Measurements from ENCODE around the gene EXOC3L1.

Gene EXOC3L1

DNA sequence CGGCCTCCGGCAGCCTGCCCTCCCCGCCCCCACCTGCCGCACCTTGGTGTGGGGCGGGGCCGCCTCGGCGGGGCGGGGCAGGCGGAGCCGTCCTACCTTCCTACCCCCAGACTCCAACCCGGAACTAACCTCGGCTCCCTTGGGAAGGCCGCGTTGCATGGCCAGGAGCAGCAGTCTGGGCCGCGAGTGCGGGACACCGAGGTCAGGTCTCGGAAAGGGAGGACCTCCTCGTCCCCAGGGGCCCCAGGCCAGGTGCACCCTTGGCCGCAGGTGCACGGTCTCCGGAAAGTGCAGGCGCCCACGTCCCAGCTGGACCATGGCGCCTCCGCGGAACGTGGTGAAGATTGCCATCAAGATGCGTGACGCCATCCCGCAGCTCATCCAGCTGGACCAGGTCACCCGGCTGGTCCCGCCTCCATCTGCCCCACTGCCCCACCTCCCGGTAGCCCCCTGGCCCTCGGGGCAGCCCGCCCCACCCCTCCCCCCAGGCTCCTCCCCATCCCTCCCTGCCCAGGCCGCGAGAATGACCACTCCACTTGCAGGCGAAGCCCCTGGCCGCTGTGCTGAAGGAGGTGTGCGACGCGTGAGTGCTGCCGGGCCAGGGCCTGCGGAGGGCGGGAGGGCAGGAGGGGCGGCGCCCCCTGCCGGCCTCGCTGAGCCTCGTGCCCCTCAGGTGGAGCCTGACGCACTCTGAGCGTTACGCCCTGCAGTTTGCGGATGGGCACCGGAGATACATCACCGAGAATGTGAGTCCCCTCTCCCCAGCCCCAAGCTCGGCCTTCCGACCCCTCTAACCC is 9.3 kb upstream of the EXOC3L1 start, which contains the start of gene ELMO3:
TSS of gene ELMO3 (plus strand) at position 121 of the 797 bp plus-strand sequence. CDS start at position 317, 196 bp downstream.
- no peak for DNase-seq (ENCODE audit: low read depth)

DNA sequence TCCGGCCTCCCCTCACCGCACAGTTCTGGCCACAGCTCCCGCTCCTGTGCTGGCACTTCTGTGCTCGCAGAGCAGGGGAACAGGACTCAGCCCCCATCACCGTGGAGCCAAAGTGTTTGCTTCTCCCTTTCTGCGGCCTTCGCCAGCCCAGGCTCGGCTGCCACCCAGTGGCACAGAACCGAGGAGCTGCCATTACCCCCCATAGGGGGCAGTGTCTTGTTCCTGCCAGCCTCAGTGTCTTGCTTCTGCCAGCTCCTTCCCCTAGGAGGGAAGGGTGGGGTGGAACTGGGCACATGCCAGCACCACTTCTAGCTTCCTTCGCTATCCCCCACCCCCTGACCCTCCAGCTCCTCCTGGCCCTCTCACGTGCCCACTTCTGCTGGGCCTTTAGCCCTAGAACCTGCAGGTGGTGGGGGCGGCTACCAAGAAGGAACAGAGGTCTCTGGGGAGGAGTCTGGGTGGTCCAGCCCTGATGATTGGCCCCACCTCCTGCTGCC is 8.3 kb upstream of the EXOC3L1 start:
- no peak for DNase-seq (ENCODE audit: low read depth)

DNA sequence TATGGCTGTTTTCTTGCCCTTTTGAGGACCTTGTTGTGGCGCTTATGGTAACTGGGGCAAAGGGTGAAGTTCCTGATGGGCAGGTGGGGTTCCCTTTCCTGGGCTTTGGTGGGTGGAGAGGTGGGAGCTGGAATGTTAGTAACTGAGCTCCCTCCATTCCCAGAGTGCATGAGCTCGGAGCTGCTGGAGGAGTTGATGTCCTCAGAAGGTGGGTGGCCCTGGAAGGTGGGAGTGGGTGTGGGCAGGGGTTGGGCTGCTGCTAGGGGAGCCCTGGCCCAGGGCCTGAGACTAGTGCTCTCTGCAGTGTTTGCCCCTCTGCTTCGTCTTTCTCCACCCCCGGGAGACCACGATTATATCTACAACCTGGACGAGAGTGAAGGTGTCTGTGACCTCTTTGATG is 7.8 kb upstream of the EXOC3L1 start:
- no peak for DNase-seq (ENCODE audit: low read depth)

DNA sequence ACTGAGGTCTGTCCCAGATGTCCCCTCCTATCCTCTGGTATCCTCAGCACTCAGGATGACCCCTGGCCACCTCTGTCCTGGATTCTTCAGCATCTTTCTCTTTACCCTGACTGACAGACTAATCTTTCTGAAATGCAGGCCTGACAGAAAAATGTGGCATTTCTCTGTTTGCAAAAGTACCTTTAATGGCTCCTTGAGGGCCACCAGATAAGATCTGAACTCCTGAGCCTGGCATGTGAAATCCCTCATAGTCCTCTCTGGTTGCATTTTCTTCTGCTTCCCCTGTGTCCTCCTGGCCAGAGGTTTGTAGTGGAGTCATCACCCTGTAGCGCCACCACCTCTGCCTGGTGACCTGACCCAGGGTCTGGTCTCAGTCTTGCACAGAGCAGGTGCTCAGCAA is 6.9 kb upstream of the EXOC3L1 start:
- no peak for DNase-seq (ENCODE audit: low read depth)

DNA sequence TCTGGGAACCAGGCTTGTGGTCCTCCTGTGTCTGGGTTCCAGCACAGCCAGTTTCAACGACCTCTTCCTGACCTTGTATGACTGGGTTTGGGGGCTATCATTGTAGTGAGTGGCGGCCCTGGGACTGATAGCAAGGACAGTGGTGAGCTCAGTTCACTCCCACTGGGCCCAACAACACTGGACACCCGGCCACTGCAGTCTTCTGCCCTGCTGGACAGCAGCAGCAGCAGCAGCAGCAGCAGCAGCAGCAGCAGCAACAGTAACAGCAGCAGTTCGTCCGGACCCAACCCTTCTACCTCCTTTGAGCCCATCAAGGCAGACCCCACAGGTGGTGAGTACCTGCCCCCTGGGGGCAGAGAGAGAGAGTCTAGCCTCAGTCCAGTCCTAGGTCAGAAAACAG is 5.7 kb upstream of the EXOC3L1 start:
- DNase-seq (ENCODE audit: low read depth): no peak

DNA sequence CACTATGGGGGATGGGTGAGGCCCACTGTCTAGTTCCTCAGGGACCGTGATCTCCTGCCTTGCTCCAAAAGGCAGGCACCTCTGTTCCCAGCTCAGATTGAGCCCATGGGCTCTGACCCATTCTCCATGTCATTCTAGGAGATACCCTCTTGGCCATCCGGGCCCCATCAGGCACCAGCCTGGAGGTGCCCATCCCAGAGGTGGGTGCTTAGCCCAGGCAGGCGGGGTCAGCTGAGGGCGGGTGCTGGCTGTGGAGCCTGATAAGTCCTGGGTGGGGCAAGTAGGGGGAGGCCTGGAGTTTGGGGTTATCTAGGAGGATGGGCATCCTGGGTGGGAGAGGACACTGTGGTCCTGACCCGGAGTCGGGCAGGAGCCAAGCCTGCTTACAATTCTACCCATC is 4.3 kb upstream of the EXOC3L1 start:
- no peak for DNase-seq (ENCODE audit: low read depth)

DNA sequence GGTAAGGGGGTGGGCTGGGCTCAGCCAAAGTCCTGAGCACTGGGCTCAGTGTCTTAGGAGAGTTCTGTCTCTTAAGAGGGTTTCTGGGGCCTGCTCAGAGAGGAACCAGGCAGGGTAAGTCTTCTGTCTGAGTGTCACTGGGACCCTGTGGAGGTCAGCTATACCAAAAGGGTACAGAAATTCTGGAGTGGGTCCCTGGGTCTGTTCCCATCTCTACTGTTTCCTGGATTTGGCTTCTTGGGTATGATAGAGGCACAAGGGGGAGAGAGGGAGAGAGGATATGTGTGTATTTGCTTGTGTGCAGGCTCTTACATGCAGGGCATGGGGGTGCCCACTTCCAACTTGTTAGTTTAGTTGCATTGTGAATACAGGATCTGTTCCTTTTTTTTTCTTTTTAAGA is 3.6 kb upstream of the EXOC3L1 start:
- no peak for DNase-seq (ENCODE audit: low read depth)

DNA sequence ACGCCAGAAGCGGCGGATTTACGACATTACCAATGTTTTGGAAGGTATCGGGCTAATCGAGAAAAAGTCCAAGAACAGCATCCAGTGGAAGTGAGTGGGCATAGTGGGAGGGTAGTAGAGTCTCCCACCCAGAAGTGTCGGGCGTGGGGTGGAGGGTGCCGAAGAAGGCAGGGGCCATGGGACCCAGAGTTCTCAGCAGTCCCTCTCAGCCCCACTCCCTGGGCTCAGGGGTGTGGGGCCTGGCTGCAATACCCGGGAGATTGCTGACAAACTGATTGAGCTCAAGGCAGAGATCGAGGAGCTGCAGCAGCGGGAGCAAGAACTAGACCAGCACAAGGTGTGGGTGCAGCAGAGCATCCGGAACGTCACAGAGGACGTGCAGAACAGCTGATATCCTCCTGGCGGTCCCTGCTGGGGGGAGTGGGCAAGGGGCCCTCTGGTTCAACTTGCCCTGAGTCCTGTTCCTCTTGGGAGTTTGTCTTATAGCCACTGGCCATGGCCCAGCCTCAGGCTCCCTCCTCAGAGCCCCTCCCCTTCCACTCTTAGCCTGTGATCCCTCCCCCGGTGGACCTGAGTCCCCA is 2.9 kb upstream of the EXOC3L1 start:
- no peak for DNase-seq (ENCODE audit: low read depth)

DNA sequence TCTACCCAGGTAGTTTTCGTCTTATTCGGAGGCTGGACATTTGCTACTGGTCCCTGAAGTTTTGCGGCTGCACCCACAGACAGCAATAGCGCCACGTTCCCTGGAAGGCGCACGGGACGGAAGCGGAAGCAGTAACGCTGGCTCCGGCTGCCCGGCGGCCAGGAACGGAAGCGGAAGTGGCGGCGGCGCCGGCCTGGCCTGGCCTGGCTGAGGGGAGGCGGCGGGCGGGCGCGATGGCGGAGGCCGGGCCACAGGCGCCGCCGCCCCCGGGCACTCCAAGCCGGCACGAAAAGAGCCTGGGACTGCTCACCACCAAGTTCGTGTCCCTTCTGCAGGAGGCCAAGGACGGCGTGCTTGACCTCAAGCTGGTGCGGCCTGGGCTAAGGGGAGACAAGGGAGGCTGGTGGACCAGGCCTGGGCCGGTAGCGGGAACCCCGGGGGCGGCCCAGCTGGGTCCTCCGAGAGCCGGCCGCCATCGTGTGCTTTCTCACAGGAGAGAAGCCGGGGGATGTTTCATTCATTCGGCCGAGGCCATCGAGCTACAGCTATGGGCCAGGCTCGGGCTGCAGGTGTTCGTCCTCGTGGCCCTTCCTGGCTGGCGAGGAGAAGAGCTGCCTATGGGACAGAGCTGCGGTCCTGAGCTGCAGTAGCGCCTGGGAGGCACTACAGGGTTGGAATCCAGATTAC is 2.2 kb upstream of the EXOC3L1 start, which contains the start of gene E2F4:
TSS of gene E2F4 (plus strand) at position 161 of the 687 bp plus-strand sequence. CDS start at position 234, 73 bp downstream.
- DNase-seq (ENCODE audit: low read depth): peak; percentile 82

DNA sequence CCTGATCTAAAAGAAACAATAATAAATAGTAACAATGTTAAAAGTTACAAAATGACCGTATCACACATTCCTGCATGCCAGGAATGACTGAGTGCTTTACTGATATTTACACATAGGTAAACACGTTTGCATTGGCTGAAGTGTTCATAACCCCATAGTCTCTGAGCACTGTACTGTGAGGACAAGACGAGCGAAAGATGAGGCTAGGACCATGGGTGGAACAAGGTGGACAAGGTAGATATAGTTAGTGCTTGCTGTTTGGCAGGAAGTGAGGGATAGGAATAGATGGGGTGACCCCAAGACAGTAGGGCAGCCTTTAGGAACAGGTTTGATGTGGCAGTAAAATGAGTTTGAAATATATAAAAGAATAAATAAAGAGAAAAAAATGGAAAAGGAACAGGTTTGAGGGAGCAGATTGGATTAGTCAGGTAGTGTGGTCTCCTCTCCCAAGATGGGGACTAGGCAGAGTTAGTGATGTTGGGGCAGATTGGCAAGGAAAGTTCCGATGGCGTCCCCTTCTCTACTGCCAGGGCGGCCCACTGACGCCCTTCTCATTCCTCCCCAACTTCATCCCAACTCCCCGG is 1.6 kb upstream of the EXOC3L1 start:
- DNase-seq (ENCODE audit: low read depth): no peak

DNA sequence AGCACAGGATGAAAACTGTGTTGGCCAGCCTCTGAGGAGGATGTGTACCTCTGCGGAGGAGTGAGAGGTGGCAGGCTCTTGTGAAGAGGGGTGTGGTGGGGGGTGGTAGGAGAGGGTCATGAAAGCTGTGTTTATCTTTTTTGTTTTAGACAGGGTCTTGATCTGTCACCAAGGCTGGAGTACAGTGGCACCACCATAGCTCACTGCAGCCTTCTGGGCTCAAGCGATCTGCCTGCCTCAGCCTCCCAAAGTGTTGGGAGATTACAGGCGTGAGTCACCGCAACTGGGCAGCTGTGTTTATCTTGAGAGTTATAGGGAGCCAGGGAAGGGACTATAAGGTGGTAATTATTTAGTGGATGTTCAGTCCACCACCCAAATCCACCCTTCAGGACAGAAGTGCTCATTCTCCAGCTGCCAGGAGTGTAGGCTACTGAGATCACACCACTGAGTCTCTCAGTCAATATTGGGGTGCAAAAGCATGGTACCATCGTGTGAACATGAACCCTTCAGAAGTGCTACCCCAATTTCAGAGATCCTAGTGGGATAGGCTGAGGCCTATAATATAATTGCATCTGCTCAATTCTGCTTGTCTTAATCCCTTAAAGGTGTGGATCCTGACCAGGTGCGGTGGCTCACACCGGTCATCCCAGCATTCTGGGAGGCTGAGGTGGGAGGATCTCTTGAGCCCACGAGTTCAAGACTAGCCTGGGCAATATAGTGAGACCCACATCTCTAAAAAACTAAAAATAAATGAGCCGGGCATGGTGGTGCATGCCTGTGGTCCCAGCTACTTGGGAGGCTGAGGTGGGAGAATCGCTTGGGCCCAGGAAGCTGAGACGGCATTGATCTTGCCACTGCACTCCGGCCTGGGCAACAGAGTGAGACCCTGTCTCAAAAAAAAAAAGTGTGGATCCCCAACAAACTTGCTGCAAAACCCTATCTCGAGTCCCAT is 788 bp upstream of the EXOC3L1 start:
- DNase-seq (ENCODE audit: low read depth): no peak

DNA sequence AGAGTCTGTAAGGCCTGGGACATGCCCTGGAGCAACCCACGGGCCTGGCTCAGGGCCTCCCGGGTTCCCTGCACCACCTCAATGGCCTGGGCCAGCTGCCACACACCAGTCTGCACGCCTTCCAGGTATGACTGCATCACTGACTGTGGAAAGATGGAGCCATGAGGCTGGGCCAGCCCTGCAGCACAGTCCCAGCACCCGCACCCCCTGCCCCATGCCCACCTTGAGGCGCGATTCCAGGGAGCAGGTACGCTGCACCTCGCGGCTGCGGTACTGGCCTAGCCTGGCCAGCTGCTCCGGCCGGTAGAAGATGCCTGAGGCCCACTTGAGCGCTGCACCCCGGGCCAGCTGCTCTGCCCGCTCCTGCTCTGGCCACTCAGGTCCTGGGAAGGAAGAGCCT is 1.1 kb downstream of the EXOC3L1 start:
- DNase-seq (ENCODE audit: low read depth): no peak

DNA sequence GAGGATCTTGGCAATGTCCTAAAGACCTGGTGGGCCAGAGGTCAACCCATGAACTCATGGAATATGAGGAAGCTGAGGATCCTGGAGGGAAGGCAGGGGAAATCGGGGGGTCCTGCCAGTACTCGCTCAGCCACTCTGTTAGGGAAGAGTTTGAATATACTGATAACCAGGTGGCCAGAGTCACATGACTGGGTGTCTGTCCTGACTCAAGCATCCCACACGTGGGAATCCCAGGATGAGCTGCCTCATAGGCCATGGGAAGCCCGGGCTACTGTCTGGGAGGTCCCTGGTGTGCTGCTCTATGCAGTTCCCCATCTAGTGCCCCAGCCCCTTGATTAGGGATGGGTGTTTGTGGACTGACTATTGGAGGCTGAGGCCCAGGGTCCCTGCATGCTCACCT is 1.6 kb downstream of the EXOC3L1 start:
- no peak for DNase-seq (ENCODE audit: low read depth)

DNA sequence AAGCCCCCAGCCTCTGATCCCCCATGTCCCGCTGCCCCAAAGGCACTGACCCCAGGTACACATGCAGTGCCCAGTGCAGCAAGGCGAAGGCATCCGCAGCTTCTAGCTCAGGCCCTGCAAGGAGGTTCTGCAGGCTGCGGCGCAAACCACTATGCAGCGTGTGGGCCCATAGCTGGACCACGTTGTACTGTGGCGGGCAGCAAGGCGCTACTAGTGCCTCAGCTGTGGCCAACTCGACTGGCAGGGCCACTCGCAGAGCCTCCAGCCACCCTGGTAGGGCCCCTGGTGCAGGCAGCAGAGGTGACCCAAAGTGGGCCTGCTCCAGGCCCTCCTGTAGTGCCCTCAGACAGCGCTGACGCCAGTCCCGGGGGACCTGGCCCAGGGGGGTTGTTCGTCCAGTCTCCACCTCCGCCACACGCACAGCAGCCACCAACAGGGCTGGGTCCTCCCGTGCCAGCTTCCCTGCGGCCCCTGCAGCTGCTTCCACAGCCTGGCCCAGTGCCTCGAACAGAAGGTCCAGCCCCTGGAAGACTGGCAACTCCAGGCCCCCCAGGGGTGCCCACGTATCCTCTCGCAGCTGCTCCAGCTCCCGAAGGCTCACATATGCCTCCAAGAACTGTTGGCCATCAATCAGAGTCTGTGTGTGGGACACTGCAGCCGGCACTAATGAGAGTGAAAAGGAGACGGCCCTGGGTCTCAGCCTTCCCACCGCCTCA is 2.6 kb downstream of the EXOC3L1 start:
- DNase-seq (ENCODE audit: low read depth): no peak

DNA sequence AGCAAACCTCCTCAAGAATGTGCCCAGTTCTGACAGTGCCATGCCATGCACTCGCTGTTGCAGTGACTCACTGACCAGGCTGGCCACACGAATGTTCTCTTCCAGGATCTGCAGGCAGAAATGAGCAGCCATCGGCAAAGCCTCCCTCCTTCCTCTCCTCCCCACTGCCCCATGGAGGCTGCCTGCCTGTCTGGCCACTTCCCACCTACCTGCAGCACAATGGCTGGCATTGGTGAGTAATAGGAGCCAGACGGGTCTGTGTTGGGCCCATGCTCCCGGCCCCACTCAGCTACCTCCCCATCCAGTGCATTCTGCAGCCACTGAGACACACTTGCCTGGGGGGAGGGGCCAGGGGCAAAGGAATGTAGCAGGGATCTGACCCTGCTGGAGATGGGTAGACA is 3.4 kb downstream of the EXOC3L1 start:
- peak; percentile 60 for DNase-seq (ENCODE audit: low read depth)

DNA sequence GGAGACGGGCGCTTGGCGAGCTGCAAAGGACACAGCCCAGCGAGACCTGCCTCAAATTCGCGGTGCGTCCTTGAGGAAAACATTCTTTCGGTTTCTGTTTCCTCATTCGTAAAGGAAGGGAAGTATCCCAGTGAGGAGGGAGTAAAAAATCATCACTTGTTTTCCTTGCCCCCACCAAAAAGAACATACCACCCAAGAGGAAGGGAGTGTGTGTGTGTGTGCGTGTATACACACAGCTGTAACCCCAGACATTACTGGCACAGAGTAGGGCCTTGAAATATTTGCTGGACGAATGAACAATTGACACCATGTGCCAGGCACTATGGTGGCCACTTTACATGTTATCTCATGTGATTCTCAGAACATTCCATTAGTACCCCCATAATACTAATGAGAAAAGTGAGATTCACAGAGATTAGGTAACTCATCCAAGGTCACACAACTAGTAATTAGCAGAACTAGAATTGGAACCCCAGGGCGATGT is 4.2 kb downstream of the EXOC3L1 start:
- no peak for DNase-seq (ENCODE audit: low read depth)

DNA sequence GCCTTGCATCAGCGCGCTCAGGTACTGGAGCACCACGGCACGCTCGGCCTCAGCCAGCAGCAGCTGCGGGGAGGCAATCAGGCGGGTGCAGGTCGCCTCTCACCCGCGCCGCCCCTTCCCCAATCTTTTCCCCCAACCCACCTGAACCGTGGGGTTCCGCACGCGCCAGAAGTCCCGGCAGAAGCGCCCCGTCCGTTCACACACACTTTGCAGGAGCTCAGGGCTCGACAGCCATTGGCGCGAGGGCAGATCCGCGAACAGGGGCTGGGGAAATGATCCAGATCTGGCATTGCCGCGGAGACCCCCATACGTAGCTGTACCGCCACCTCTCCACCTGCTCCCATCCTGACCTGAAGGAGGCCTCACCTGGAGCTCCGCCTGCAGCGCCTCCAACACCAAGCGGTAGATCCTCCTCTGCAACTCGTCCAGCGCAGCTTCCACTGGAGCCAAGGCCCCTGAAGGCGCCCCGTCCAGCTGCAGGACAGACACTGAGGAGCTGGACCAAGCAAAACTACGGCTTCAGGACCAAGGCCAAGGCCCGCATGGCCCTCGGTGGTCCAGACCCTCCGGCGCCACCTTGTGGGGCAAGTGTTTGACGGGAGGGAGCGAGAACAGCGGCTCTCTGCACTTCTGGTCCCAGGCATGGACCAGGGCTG is 4.8 kb downstream of the EXOC3L1 start:
- DNase-seq (ENCODE audit: low read depth): peak; percentile 62

DNA sequence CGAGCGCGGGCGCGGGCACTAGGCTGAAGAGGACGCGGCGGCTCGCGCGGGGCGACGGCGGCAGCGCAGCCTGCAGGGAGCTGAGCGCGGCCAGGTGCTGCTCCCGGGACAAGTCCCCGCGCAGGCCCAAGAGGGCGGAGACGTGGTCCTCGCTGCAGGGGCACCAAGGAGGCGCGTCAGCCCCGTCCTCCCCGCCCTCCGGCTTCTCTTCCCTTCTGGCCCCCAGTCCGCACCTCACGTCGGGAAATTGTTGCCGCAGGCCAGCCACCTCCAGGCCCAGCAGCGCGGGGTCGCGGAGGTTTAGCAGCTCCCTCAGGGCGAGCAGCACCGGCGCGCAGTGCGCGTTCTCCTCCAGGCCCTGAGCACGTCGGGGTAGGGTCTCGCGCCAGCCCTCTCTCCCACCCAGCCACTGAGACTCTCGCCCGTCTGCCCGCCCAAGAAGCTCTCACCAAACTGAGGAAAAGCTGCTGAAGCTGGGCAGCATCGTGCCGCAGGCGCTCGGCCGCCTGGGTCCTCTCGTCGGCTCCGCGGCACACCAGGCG is 5.4 kb downstream of the EXOC3L1 start:
- DNase-seq (ENCODE audit: low read depth): no peak

DNA sequence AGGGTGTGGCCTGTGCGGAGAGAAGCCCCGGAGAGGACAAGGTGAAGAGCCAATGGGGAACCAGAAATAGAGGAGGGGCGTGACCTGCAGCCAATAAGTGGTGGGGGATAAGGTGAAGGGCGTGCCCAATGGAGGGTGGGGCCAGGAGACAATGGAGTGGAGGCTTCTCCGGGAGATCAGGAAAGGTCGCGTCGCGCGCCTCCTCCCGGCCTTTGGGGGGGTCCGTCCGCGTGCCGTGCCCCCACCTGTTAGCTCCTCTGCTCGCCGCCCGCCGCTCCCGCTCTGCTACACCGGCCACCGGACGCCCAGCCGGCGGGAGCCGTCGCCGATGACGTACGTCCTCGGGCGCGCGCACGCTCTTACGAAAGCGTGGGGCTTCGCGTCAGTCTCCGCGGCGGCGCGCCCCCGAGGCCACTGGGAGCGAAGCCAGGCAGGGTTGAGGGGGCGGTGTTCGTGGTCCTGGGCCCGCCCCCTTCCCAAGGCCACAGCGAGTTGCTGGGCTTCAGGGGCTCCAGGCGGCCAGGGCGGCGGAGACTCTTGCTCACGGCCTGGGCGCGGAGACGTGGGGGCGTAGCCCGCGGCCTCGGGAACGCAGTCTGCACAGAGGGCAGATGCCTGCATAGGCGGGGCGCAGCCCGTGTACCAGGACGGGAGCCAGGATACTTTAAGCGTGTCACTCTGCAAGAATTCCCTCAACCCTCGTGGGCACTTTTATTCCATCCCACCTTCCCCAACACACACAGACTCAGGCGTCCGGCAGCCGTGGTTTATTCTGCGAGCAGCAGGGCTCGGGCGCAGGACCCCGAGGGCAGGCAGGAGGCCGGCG is 6.1 kb downstream of the EXOC3L1 start, which contains the start of gene MATCAP1:
TSS of gene MATCAP1 (minus strand) at position 337 of the 826 bp plus-strand sequence. CDS start 3,353 bp downstream, outside the sequence.
- DNase-seq (ENCODE audit: low read depth): peak; percentile 96

Measured in HS-27A (cell line).